Measurements from ENCODE around the gene MTURN. TPM values are rescaled to one million over a fixed set of nuclear protein-coding genes. Genes with fewer than 3 reads are reported as not detected.

Gene MTURN
- total RNA-seq, 4 donors from 2014 or later: 2.3 to 18.2 (median 13.8) TPM

DNA sequence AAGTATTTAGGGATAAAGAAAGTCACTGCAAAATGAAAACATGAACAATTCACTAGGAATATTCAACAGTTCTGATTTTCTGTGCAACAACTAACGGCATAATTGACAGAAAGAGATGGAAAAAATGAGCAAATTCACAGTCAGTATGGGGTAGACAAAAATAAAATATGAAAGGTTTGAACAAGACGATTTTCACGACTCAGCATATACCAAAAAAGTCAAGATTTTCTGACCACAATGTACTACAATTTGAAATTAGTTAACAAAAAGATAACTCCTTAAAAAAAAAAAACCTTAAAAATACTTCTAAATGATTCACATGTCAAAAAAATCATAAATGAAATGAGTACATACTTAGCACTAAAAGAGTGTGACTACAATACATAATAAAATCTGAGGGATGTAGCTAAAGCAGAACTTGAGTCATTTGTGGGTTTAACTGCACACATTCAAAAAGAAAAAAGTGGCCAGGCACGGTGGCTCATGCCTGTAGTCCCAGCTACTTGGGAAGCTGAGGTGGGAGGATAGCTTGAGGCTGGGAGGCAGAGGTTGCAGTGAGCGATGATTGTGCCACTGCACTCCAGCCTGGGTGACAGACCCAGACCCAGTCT, 22.6 kb upstream of the MTURN start:
- H3K27ac ChIP-seq: no peak overlapping the region
- DNase-seq: no peak
- no peaks in the 10 kb centered on the region for H3K9me3 ChIP-seq
- no peak overlapping the region for H3K4me3 ChIP-seq
- no peaks in the 10 kb centered on the region for H3K36me3 ChIP-seq
- H3K4me1 ChIP-seq: no peaks in the 10 kb centered on the region
- H3K27me3 ChIP-seq: no peaks in the 10 kb centered on the region
- TF ChIP-seq CTCF (IDR thresholded peaks at IDR 0.05) (no peak), POLR2A (IDR thresholded peaks at IDR 0.05) (no peak)

GRCh38 chr7:30113144-30113543, 21.6 kb upstream of the MTURN start:
- Histone ChIP-seq H3K27me3 (no peaks in the 10 kb centered on the region), H3K36me3 (no peaks in the 10 kb centered on the region), H3K4me3 (no peak overlapping the region), H3K4me1 (no peaks in the 10 kb centered on the region), H3K27ac (no peak overlapping the region), H3K9me3 (no peaks in the 10 kb centered on the region)
- DNase-seq: no peak
- TF ChIP-seq POLR2A (IDR thresholded peaks at IDR 0.05) (no peak), CTCF (IDR thresholded peaks at IDR 0.05) (no peak)

DNA sequence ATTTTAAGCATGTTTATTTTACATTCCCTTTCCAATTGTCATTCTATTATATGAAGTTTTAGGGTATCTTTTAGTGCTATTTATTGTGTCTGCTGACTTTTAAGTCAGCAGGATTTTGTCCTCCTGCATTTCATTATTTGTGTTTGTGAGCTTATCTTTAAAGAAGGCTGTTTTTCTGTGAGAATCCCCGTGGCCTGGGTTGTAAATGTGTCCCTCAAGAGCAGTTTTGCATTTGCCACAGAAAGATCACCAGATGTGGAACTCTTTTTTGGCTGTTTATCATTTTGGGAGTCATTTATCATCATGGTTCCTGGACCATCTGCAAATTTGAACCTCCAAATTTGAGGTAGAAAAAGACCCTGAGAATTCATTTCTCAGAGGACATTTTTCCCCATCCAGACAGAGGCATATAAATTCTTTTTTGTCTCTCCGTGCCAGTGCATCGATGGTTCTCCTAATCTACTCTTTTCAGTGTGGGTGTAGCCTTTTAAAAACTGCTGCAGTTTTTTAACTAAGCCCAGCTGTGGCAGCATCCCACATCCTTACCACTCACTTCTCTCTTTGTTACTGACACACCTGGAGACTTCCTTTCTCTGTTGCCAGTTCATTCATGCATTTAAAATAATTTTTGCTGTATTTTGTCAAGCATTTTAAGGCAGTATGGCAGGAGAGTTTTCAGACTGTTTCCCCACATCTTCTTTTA, 20.1 kb upstream of the MTURN start:
- H3K4me3 ChIP-seq: no peak overlapping the region
- no peaks in the 10 kb centered on the region for H3K27me3 ChIP-seq
- H3K9me3 ChIP-seq: no peaks in the 10 kb centered on the region
- H3K4me1 ChIP-seq: no peaks in the 10 kb centered on the region
- TF ChIP-seq CTCF (IDR thresholded peaks at IDR 0.05) (no peak), POLR2A (IDR thresholded peaks at IDR 0.05) (no peak)
- no peak overlapping the region for H3K27ac ChIP-seq
- no peaks in the 10 kb centered on the region for H3K36me3 ChIP-seq
- DNase-seq: no peak

- Histone ChIP-seq H3K4me3 (no peak overlapping the region), H3K4me1 (no peaks in the 10 kb centered on the region), H3K27ac (no peak overlapping the region), H3K9me3 (no peaks in the 10 kb centered on the region), H3K36me3 (no peaks in the 10 kb centered on the region), H3K27me3 (no peaks in the 10 kb centered on the region)
- TF ChIP-seq CTCF (IDR thresholded peaks at IDR 0.05) (no peak), POLR2A (IDR thresholded peaks at IDR 0.05) (no peak)
- no peak for DNase-seq
Observed at GRCh38 chr7:30115709-30116297, 19.0 kb upstream of the MTURN start.

GRCh38 chr7:30116771-30117170, 18.0 kb upstream of the MTURN start:
- TF ChIP-seq POLR2A (IDR thresholded peaks at IDR 0.05) (no peak), CTCF (IDR thresholded peaks at IDR 0.05) (no peak)
- no peak overlapping the region for H3K27ac ChIP-seq
- H3K9me3 ChIP-seq: no peaks in the 10 kb centered on the region
- H3K4me3 ChIP-seq: no peak overlapping the region
- H3K27me3 ChIP-seq: no peaks in the 10 kb centered on the region
- DNase-seq: no peak
- H3K4me1 ChIP-seq: no peaks in the 10 kb centered on the region
- H3K36me3 ChIP-seq: no peaks in the 10 kb centered on the region

Data from Peyer's patch (tissue), 4 donors.